ENCODE measurements around the gene HSPA1A.

HSPA1A gene

DNA sequence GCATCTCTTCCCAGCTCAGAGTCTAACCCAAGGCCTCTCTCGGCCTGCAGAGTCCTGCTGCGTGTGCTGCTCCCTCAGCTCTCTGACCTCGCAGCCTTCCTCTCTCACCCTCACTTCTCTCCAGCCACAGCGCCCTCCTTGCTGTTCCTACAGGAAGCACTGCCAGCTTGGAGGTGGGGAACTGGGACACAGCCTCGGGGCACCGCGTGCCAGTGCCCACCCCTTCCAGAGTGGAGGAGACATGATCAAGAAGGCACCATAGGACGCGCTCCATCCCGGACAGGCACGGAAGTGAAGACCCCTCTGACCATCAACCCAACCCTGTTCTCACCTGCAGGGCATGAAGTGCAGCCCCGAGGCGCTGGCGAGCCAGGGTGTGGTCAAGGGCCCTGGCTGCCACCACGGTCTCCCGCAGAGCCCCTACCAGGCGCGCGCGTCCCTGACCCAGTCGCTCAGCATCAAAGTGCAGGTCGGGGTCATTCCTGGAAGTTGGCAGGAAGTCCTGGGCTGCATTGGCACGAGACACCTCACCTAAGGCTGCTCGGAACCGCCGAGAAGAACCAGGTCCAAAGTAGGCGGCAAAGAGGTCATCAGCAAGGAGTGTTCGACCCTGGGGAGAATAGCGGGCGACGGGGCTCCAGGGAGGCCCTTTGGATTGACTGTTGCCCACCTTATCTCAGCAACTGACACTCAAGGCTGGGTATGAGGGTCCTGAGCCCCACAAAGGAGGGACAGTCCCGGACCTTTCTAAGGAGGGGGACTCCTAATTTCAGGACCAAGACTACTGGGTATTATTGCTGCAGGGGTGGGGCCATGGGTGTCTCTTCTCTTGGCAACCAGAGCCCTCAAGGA is 39.5 kb upstream of the HSPA1A start:
- peaks cover 9% of the 10 kb centered on the region for H3K4me1 ChIP-seq (ENCODE audit: control insufficient read depth, insufficient read depth, low read length)
- H3K36me3 ChIP-seq (ENCODE audit: control insufficient read depth in 2 of 2, insufficient read depth in 2 of 2, low read length in 2 of 2) = peaks cover 13 to 17% of the 10 kb centered on the region in 2 donors
- H3K9me3 ChIP-seq (ENCODE audit: control insufficient read depth in 2 of 2, low read length in 2 of 2) = no peaks in the 10 kb centered on the region
- no peaks in the 10 kb centered on the region for H3K27me3 ChIP-seq (ENCODE audit: control insufficient read depth in 1 of 2, insufficient read depth in 2 of 2, low read length in 2 of 2)
- no peak overlapping the region for H3K9ac ChIP-seq (ENCODE audit: low read length in 2 of 2)
- no peak overlapping the region for H3K27ac ChIP-seq (ENCODE audit: low read length)
- H3K4me3 ChIP-seq (ENCODE audit: low read length in 2 of 2) = no peak overlapping the region

- Histone ChIP-seq H3K27me3 (ENCODE audit: control insufficient read depth in 1 of 2, insufficient read depth in 2 of 2, low read length in 2 of 2) (no peaks in the 10 kb centered on the region), H3K9me3 (ENCODE audit: control insufficient read depth in 2 of 2, low read length in 2 of 2) (no peaks in the 10 kb centered on the region), H3K9ac (ENCODE audit: low read length in 2 of 2) (peak overlapping the region in 1 of 2 donors; percentile 36), H3K4me1 (ENCODE audit: control insufficient read depth, insufficient read depth, low read length) (peaks cover 9% of the 10 kb centered on the region), H3K27ac (ENCODE audit: low read length) (no peak overlapping the region), H3K4me3 (ENCODE audit: low read length in 2 of 2) (no peak overlapping the region), H3K36me3 (ENCODE audit: control insufficient read depth in 2 of 2, insufficient read depth in 2 of 2, low read length in 2 of 2) (peaks cover 15 to 17% of the 10 kb centered on the region in 2 donors)
Observed at GRCh38 chr6:31776485-31776988, 38.8 kb upstream of the HSPA1A start.

GRCh38 chr6:31776989-31777666 is 38.2 kb upstream of the HSPA1A start, which contains the start of gene VWA7:
Gene VWA7 (minus strand): TSS chr6:31777328. CDS start chr6:31776779, 549 bp downstream.
- no peak within 1 kb of the TSS for H3K4me3 ChIP-seq (ENCODE audit: low read length in 2 of 2)
- peaks cover 19 to 21% of the 10 kb centered on the region in 2 donors for H3K36me3 ChIP-seq (ENCODE audit: control insufficient read depth in 2 of 2, insufficient read depth in 2 of 2, low read length in 2 of 2)
- H3K27me3 ChIP-seq (ENCODE audit: control insufficient read depth in 1 of 2, insufficient read depth in 2 of 2, low read length in 2 of 2) = no peaks in the 10 kb centered on the region
- peak within 1 kb of the TSS in 1 of 2 donors; percentile 36 for H3K9ac ChIP-seq (ENCODE audit: low read length in 2 of 2)
- H3K9me3 ChIP-seq (ENCODE audit: control insufficient read depth in 2 of 2, low read length in 2 of 2) = no peaks in the 10 kb centered on the region
- peaks cover 9% of the 10 kb centered on the region for H3K4me1 ChIP-seq (ENCODE audit: control insufficient read depth, insufficient read depth, low read length)
- no peak within 1 kb of the TSS for H3K27ac ChIP-seq (ENCODE audit: low read length)

- H3K27me3 ChIP-seq (ENCODE audit: control insufficient read depth in 1 of 2, insufficient read depth in 2 of 2, low read length in 2 of 2) = no peaks in the 10 kb centered on the region
- no peak overlapping the region for H3K27ac ChIP-seq (ENCODE audit: low read length)
- no peaks in the 10 kb centered on the region for H3K9me3 ChIP-seq (ENCODE audit: control insufficient read depth in 2 of 2, low read length in 2 of 2)
- no peak overlapping the region for H3K9ac ChIP-seq (ENCODE audit: low read length in 2 of 2)
- H3K4me1 ChIP-seq (ENCODE audit: control insufficient read depth, insufficient read depth, low read length) = peaks cover 9% of the 10 kb centered on the region
- H3K36me3 ChIP-seq (ENCODE audit: control insufficient read depth in 2 of 2, insufficient read depth in 2 of 2, low read length in 2 of 2) = peaks cover 23 to 25% of the 10 kb centered on the region in 2 donors
- H3K4me3 ChIP-seq (ENCODE audit: low read length in 2 of 2) = no peak overlapping the region
Observed at GRCh38 chr6:31777667-31778050, 37.7 kb upstream of the HSPA1A start.

GRCh38 chr6:31778193-31778592 is 37.1 kb upstream of the HSPA1A start:
- H3K9me3 ChIP-seq (ENCODE audit: control insufficient read depth in 2 of 2, low read length in 2 of 2) = no peaks in the 10 kb centered on the region
- H3K27me3 ChIP-seq (ENCODE audit: control insufficient read depth in 1 of 2, insufficient read depth in 2 of 2, low read length in 2 of 2) = no peaks in the 10 kb centered on the region
- H3K4me3 ChIP-seq (ENCODE audit: low read length in 2 of 2) = no peak overlapping the region
- no peak overlapping the region for H3K9ac ChIP-seq (ENCODE audit: low read length in 2 of 2)
- no peak overlapping the region for H3K27ac ChIP-seq (ENCODE audit: low read length)
- H3K36me3 ChIP-seq (ENCODE audit: control insufficient read depth in 2 of 2, insufficient read depth in 2 of 2, low read length in 2 of 2) = peaks cover 28% of the 10 kb centered on the region in 2 donors
- peaks cover 9% of the 10 kb centered on the region for H3K4me1 ChIP-seq (ENCODE audit: control insufficient read depth, insufficient read depth, low read length)

GRCh38 chr6:31778999-31779885 is 36.1 kb upstream of the HSPA1A start:
- H3K4me3 ChIP-seq (ENCODE audit: low read length in 2 of 2) = no peak overlapping the region
- H3K9me3 ChIP-seq (ENCODE audit: control insufficient read depth in 2 of 2, low read length in 2 of 2) = no peaks in the 10 kb centered on the region
- no peak overlapping the region for H3K27ac ChIP-seq (ENCODE audit: low read length)
- H3K9ac ChIP-seq (ENCODE audit: low read length in 2 of 2) = no peak overlapping the region
- peaks cover 9% of the 10 kb centered on the region for H3K4me1 ChIP-seq (ENCODE audit: control insufficient read depth, insufficient read depth, low read length)
- peaks cover 31 to 33% of the 10 kb centered on the region in 2 donors for H3K36me3 ChIP-seq (ENCODE audit: control insufficient read depth in 2 of 2, insufficient read depth in 2 of 2, low read length in 2 of 2)
- no peaks in the 10 kb centered on the region for H3K27me3 ChIP-seq (ENCODE audit: control insufficient read depth in 1 of 2, insufficient read depth in 2 of 2, low read length in 2 of 2)

GRCh38 chr6:31779908-31780307 is 35.4 kb upstream of the HSPA1A start:
- no peak overlapping the region for H3K9ac ChIP-seq (ENCODE audit: low read length in 2 of 2)
- no peak overlapping the region for H3K4me3 ChIP-seq (ENCODE audit: low read length in 2 of 2)
- H3K9me3 ChIP-seq (ENCODE audit: control insufficient read depth in 2 of 2, low read length in 2 of 2) = no peaks in the 10 kb centered on the region
- no peak overlapping the region for H3K27ac ChIP-seq (ENCODE audit: low read length)
- peaks cover 37 to 40% of the 10 kb centered on the region in 2 donors for H3K36me3 ChIP-seq (ENCODE audit: control insufficient read depth in 2 of 2, insufficient read depth in 2 of 2, low read length in 2 of 2)
- H3K4me1 ChIP-seq (ENCODE audit: control insufficient read depth, insufficient read depth, low read length) = peaks cover 9% of the 10 kb centered on the region
- no peaks in the 10 kb centered on the region for H3K27me3 ChIP-seq (ENCODE audit: control insufficient read depth in 1 of 2, insufficient read depth in 2 of 2, low read length in 2 of 2)

DNA sequence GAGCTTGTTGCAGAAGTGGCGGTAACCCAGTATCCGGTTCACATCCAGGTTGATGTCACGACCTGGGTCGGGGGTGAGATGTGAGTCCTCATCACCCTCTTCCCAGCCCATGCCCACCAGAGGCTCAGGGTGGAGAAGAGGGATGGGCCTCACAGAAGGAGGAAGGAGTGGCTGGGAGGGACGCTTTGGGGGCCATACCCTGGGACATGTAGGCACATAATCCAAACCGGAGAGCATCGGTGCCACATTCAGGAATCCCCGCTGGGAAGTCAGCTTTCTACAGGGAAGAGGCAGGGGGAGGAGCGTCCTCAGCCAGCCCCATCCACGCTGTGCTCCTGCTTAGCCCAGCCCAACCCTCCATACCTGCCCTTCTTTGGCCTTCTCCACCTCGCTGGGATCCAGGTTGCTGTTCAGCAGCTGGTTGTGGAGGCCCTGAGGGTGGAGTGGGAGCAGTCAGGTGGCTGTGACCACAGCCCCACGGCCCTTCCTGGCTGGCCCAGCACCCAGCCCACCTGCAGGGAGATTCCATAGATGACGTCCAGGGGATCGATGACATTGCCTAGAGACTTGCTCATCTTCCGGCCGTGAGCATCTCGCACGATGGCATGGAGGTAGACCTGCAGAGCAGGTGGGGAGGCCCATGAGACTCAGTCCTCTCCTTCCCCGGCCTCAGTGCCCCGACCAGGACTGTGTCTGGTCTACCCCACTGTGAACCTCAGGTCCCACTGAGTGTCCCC is 34.7 kb upstream of the HSPA1A start:
- H3K36me3 ChIP-seq (ENCODE audit: control insufficient read depth in 2 of 2, insufficient read depth in 2 of 2, low read length in 2 of 2) = peaks cover 44 to 47% of the 10 kb centered on the region in 2 donors
- H3K4me3 ChIP-seq (ENCODE audit: low read length in 2 of 2) = no peak overlapping the region
- H3K27me3 ChIP-seq (ENCODE audit: control insufficient read depth in 1 of 2, insufficient read depth in 2 of 2, low read length in 2 of 2) = no peaks in the 10 kb centered on the region

GRCh38 chr6:31781244-31782125 is 33.9 kb upstream of the HSPA1A start:
- Histone ChIP-seq H3K4me1 (ENCODE audit: control insufficient read depth, insufficient read depth, low read length) (peaks cover 8% of the 10 kb centered on the region), H3K4me3 (ENCODE audit: low read length in 2 of 2) (no peak overlapping the region), H3K9ac (ENCODE audit: low read length in 2 of 2) (no peak overlapping the region), H3K36me3 (ENCODE audit: control insufficient read depth in 2 of 2, insufficient read depth in 2 of 2, low read length in 2 of 2) (peaks cover 44 to 48% of the 10 kb centered on the region in 2 donors), H3K27ac (ENCODE audit: low read length) (no peak overlapping the region), H3K9me3 (ENCODE audit: control insufficient read depth in 2 of 2, low read length in 2 of 2) (no peaks in the 10 kb centered on the region), H3K27me3 (ENCODE audit: control insufficient read depth in 1 of 2, insufficient read depth in 2 of 2, low read length in 2 of 2) (no peaks in the 10 kb centered on the region)

More for the DNA sequence above, 34.7 kb upstream of the HSPA1A start:
- Histone ChIP-seq H3K4me1 (ENCODE audit: control insufficient read depth, insufficient read depth, low read length) (peaks cover 9% of the 10 kb centered on the region), H3K9ac (ENCODE audit: low read length in 2 of 2) (no peak overlapping the region), H3K27ac (ENCODE audit: low read length) (no peak overlapping the region), H3K9me3 (ENCODE audit: control insufficient read depth in 2 of 2, low read length in 2 of 2) (no peaks in the 10 kb centered on the region)

Data from stomach smooth muscle (tissue), 2 donors.